Activated CD4-positive, alpha-beta T cell treated with anti-CD3 and anti-CD28 coated beads, Interleukin-2, amount 50 U/mL, for 48 hours (primary cell): ENCODE results near the gene BCL2L13.
A peak's percentile ranks its signal among the peaks of the same experiment; 100 is the strongest.
"Not testable (repeated sequence)": the region's sequence is repeated elsewhere in the genome, so short reads cannot be mapped to it uniquely, and the experiment has no call there.

Source experiments
- DNase-seq, 2 experiments: peaks; one replicate each; pipeline ENCODE4 v3.0.0-alpha.2; 2020

BCL2L13 gene

DNA sequence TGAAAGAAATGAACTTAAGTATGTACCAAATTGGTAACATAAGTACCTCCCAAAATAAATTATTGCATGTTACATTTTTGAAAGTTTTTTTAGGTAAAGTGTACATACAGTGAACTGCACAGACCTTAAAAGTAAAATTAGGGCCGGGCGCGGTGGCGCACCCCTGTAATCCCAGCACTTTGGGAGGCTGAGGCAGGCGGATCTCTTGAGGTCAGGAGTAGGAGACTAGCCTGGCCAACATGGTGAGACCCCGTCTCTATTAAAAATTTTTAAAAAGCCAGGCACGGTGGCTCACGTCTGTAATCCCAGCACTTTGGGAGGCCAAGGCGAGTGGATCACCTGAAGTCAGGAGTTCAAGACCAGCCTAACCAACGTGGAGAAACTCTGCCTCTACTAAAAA lies 1.7 kb upstream of the BCL2L13 start:
- DNase-seq = not testable (repeated sequence)

DNA sequence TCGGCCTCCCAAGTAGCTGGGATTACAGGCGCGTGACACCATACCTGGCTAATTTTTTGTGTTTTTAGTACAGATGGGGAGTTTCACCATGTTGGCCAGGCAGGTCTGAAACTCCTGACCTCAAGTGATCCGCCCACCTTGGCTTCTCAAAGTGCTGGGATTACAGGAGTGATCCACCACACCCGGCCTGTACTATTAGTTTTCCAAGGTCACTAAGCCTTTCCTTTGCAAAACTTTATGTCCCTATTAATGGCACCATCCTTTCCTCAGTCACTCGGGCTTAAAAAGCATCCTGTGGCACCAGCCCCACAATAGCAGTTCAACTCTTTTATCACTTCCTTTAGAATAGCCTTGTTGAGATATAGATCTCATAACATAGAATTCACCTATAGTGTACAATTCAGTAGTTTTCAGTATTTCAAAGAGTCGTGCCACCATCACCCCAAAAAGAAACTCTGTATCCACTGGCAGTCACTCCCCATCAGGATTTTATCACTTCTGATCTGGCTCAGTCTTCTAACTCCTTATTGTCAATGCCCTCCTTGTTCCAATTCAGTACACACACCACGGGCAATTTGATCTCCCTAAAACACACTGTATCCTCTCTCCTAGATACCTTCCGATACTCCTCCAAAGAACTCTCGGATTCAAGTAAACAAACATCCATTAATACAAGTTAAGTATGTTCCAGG lies 921 bp upstream of the BCL2L13 start:
- no peak for DNase-seq

DNA sequence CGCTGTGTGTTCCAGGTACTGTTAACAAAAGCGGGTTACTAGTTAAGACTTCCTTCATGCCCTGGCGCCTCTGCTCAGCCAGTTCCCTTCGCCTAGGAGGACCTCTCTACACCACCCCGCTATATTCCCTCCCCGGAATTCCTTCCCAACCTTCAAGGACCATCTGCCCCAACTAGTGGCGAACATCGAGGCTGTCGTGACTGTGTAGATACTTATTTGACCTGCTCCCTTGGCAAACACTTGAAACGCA lies 450 bp upstream of the BCL2L13 start:
- DNase-seq = no peak

DNA sequence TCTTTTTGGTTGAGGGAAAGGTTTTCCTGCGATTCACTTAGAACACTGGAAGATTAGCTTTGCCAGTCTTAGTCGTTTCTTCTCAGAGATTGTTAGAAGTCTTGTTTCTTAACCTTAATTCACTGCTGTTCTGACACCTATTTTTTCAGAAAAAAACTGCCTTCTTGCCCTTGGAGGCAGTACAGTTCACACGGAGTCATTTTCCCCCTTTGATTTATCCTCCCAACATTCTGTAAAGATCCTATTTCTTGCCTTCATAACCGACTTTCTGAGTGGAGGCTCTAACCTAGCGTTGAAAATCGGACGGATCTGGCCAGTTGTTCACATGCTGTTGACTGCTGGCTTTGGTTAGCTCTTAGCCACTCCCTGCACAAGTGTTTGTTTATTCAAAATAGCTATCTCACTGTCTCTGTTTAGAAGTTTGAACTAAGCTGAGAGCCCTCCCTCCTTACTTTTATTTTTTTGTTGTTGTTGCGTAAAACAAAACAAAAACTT lies 737 bp downstream of the BCL2L13 start:
- peak in 1 of 2 experiments; percentile 20 for DNase-seq

DNA sequence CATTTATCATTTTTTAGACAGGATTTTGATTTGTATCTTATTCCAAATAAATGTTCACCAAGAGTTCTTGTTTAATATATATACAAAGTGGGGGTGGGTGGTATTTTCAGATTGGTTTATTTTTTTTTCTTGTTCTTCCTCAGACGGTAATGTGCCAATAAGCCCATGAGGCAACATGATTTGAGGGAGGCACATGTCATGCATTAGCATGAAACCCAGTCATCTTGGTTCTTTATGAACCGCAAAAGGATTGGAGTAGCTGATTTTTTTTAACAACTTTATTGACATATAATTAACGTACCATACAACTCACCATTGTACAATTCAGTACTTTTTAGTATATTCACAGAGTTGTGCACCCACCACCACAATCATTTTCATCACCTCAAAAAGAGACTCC lies 2.7 kb downstream of the BCL2L13 start:
- no peak for DNase-seq

DNA sequence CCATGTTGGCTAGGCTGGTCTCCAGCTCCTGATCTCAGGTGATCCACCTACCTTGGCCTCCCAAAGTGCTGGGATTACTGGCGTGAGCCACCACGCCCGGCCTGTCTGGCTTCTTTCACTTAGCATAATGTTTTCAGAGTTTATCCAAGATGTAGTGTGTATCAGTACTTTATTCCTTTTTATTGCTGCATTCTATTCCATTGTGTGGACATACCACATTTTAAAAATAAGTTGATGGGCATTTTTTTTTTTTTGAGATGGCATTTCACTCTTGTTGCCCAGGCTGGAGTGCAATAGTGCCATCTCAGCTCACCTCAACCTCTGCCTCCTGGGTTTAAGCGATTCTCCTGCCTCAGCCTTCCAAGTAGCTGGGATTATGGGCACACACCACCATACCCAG lies 3.8 kb downstream of the BCL2L13 start:
- DNase-seq = not testable (repeated sequence)

DNA sequence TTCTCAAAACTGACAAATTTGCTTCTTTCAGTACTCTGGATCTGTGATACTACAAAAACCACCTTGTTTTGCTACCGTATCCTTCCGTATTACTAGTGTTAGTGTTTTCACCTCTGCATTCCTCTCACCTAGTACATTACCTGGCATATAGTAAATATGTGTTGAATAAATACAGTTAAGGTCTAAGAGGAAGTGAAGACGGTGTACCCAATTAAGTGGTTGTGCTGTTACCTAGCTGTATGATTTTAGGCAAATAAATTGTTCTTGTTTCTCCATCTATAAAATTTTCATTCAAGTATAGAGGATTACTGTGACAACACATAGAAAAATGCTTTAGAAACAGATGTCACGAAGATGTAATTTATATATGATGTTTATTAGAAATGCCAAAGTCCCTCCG lies 8.9 kb downstream of the BCL2L13 start:
- no peak for DNase-seq

DNA sequence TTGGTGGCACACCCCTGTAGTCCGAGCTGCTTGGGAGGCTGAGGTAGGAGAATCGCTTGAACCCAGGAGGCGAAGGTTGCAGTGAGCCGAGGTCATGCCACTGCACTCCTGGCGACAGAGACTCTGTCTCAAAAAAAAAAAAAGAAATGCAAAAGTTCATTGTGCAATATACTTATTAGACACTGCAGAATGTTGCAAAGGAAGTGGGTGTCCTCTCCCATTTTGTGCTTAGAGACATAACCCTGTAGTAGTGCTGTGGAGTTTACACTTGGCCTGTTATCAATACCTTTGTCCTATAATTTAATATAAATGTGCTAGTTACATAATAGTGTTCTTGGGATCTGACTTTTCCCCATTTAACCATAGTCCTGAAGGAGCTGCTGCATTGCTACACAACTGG lies 9.4 kb downstream of the BCL2L13 start:
- DNase-seq = no peak

DNA sequence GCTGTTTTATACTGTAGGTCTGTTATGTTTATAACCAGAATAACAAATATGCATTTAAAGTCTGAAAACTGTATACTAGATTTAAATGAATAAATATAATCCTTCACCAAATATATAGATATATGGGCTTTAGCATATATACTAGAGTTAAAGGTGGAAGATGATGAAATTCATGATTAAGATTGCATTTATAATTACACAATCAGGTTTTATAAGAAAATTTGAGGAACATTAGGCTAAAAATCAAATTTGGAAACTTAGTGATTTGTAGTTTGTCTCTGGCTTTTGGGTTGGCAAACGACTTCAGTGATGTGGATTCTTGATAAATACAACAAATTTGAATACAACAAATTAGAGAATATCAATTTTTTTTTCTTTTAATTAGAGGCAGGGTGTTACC lies 10.0 kb downstream of the BCL2L13 start:
- no peak for DNase-seq

DNA sequence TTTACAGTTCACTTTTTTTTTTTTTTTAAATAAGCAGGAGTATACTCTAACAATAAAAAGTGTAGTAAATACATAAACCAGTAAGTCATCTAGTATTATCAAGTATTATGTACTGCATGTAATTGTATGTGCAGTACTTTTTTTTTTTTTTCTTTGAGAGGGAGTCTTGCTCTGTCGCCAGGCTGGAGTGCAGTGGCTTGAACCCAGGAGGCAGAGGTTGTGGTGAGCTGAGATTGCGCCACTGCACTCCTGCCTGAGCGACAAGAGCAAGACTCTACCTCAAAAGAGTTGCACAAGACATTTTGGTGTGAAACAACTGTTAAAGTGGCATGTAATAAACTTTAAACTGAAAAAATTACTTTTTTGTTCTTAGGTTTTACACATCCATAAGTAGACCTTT lies 16.7 kb downstream of the BCL2L13 start:
- no peak for DNase-seq

DNA sequence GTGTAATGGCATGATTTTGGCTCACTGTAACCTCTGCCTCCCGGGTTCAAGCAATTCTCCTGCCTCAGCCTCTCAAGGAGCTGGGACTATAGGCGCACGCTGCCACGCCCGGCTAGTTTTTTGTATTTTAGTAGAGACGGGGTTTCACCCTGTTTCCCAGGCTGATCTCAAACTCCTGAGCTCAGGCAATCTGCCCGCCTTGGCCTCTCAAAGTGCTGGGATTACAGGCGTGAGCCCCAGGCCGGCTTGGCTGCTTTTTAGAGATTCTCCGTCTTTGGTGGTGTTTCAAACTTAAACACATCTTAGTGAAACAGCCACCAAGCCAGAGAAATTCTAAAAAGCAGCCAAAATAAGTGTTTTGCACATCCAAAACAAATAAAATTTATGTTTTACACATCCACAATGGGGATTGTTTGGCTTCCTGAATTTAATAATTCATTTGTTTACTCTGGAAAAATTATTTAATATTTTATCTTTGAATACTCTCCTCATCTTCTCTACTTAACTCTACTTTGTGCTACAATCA lies 18.4 kb downstream of the BCL2L13 start:
- no peak for DNase-seq

DNA sequence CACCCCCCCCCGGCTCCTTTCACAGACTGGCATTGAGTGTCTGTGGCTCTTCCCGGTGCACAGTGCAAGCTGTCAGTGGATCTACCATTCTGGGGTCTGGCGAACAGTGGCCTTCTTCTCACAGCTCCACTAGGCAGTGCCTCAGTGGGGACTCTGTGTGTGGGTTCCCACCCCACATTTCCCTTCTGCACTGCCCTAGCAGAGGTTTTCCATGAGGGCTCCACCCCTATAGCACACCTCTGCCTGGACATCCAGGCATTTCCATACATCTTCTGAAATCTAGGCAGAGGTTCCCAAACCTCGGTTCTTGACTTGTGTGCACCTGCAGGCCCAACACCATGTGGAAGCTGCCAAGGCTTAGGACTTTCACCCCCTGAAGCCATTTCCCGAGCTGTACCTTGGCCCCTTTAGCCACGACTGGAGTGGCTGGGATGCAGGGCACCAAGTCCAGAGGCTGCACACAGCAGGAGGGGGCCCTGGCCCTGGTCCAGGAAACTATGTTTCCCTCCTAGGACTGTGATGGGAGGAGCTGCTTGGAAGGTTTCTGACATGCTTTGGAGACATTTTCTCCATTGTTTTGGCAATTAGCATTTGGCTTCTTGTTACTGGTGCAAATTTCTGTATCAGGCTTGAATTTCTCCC lies 26.0 kb downstream of the BCL2L13 start:
- DNase-seq = no peak

DNA sequence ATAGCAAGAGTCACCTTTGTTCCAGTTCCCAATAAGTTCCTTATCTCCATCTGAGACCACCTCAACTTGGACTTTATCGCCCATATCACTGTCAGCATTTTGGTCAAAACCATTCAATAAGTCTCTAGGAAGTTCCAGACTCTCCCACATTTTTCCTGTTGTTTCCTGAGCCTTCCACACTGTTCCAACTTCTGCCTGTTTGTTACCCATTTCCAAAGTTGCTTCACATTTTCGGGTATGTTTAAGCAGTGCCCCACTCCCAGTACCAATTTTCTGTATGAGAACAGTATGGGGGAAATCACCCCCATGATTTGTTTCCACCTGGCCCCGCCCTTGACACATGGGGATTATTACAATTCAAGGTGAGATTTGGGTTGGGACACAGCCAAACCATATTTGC lies 26.7 kb downstream of the BCL2L13 start:
- DNase-seq = no peak

DNA sequence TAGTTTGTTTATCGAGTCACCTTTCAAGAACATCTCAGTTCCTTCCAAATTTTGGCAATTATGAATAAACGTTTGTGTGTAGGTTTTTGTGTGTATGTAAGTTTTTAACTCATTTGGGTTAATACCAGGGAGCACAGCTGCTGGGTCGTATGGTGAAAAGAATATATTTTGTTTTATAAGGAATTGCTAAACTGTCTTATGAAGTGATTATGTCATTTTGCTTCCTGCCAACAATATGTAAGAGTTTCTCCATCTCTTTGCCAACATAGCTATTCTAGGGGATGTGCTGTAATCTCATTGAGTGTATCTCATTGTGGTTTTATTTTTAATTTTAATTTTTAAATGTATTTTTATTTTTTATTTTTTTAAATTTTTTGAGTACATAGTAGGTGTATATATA lies 27.3 kb downstream of the BCL2L13 start:
- no peak for DNase-seq

DNA sequence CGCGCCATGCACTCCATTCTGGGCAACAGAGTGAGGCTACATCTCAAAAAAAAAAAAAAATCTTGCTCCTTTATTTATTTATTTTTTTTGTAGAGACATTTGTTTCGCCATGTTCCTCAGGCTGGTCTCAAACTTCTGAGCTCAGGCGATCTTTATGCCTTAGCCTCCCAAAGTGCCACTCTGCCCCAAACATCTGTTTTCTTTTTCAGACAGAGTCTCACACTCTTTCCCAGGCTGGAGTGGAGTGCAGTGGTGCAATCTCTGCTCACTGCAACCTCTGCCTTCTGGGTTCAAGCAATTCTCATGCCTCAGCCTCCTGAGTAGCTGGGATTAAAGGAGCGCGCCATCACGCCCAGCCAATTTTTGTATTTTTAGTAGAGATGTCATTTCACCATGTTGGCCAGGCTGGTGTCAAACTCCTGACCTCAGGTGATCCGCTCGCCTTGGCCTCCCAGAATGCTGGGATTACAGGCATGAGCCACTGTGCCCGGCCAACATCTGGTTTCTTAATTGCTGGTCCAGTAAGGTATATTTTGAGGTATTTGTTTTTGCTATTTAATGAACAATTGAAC lies 33.0 kb downstream of the BCL2L13 start:
- DNase-seq = not testable (repeated sequence)

DNA sequence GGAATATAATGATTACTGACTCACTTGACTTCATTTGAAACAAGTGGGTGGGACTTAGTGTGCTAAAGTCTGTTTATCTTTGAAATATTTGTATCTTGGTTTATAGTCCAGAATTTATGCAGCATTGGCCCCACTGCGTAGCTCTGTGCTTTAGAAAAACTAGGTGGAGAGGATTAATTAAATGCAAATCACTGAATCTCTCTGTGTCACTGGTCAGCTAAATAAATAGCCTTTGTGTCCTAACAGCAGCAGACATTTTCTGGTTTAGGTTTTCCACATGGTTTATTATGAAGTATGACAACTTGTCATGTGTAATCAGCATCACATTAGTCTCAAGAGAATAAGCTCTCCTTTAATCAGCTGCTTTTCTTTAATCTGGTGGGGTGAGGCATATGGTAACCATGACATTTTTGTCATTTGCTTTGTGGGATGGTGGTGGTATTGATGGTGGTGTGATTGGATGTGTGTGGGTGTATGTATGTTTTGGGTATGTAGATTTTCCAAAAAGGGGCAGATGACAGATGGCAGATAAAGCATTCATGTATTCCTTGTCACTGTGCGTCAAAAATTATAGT lies 33.9 kb downstream of the BCL2L13 start:
- DNase-seq = peak in 1 of 2 experiments; percentile 7

DNA sequence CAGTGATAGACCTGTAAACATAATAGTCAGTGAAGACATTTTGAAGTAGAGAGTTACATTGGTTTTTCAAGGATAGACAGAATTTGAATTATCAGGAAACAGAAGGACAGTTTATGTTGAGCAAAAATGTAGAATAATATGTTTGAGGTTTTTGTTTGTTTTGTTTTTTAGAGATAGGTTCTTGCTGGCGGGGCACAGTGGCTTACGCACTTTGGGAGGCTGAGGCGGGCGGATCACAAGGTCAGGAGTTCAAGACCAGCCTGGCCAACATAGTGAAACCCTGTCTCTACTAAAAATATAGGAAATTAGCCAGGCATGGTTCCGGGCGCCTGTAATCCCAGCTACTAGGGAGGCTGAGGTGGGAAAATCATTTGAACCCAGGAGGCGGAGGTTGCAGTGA lies 35.6 kb downstream of the BCL2L13 start:
- DNase-seq = no peak

DNA sequence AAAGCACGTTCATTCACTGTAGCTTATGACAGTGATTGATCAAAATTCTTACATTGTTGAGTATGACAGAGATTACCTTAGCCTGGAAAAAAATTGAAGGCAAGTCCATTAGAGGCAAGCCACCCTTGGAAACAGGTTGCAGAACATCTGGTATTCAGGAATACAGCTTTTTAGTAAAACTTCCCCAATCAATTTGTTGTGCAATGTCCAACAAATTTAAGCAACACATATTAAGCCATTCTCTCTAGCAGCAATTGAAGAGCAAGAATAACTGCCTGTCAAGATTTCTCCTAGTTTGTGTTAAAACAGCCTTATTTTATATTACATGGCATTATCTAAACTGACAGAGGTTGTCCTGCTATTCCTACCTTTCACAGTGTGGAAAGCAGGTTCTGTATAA lies 37.0 kb downstream of the BCL2L13 start:
- no peak for DNase-seq

DNA sequence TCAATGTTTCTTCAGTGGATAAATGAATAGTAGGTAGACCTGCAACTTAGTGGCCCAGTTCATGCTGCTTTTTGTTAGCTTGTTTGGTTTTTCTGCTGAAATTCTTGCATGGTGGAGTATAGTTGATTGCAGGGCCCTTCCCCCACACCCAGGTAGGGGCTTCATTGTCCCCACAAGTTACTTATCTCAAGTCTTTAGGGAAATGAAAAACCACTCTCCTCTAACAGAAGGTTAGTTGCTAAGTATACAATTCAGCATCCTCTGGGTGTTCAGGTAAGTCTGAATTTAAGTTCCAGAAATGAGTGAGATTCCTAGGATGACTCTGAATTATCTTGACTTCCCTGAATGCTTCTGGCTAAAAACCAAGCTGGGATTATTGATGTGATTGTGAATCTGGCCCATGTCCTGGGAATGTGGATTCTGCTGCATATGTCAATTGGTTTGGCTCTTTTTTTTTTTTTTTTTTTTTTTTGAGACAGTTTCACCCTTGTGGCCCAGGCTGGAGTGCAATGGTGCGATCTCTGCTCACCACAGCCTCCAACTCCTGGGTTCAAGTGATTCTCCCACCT lies 40.3 kb downstream of the BCL2L13 start:
- no peak for DNase-seq

DNA sequence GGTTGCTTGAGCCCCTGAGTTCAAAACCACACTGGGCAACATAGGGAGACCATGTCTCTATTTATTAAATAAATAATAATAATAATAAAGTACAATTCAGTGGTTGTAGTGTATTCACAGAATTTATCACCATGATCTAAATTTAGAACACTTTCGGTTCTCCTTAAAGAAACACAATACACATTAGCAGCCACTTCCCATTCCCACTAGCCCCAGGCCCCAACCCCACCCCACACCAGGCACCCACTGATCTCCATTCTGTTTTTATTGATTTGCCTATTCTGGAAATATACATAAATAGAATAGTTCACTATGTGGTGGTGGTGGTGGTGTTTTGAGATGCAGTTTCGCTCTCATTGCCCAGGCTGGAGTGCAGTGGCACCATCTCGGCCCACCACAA lies 45.7 kb downstream of the BCL2L13 start:
- DNase-seq = no peak

DNA sequence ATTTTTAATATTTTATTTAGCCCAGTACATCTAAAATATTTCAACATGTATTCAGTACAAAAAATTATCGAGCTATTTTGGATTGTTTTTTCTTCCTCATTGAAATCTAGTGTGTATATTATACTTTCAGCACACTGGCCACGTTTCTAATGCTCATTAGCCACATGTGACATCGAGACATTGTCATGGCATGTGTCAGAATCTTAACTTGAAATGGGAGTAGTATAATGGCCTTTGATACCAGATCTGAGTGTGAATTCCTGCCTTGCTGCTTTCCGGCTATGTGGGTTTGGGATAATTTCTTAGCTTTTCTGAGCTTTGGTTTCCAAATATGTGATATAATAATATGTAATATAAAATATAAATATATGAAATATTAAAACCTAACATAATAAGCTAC lies 54.3 kb downstream of the BCL2L13 start:
- DNase-seq = no peak

DNA sequence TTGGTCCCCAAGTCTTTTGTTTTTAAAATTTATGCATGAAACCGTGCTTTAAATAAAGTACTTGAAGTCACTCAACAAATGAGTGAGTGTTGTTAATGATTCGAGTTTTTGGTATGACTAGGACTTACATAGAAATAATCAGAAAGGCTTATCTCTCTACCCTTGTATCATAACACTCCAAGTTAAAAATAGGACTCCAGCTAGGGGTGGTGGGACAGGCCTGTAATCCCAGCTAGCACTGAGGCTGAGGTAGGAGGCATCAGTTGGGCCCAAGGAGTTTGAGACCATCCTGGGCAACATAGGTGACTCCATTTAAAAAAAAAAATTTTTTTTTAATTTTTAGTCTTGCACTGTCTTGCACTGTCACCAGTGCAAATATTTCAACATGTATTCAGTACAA lies 55.6 kb downstream of the BCL2L13 start:
- no peak for DNase-seq

DNA sequence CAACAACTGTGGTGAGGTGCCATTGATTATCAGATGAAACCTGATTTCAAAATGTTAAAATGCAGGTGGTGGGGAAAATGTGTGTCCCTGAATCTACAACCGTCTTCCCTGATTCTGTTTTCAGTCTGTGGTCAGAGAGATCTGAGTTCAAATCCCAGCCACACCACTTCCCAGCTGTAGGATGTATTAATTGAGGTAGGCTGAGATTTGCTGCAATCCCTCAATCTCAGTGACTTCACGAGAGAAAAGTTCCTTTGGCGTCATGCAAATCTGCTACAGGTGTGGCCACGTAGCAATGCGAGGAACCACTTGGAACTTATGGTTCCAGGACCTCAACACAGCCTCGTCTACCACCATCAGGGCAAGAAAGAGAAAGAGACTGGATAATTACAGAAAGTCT lies 56.2 kb downstream of the BCL2L13 start:
- DNase-seq = no peak

DNA sequence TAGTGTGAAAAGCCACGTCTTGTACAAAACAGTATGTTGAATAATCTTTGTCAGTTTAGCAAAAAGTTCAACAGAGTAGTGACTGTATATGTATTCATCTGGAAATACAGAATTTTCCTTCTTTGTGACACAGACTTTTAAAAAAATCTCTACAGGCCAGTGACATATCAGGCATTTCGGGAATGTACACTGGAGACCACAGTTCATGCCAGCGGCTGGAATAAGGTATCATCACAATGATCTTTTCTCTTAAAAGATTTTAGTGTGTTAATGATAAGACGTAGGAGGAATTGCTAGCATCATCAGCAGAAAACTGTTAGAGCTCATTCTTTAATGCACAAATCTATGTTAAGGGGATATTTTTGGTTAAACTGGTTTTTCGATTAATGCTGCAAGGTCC lies 57.4 kb downstream of the BCL2L13 start:
- no peak for DNase-seq
